GM12872 (cell line): ENCODE results near the gene ORC3.

Experiments
- CTCF ChIP-seq: IDR thresholded peaks from 3 replicates; pipeline ENCODE4 v1.5.1; 2011; ENCODE audit warnings: low read depth, mild to moderate bottlenecking, low read length, moderate library complexity; ENCODE audit not compliant: insufficient read depth

The ORC3 gene

GRCh38 chr6:87553159-87553765, 36.7 kb upstream of the ORC3 start:
- no peak for TF ChIP-seq CTCF

GRCh38 chr6:87555506-87555905, 34.4 kb upstream of the ORC3 start:
- no peak for TF ChIP-seq CTCF

GRCh38 chr6:87558446-87558845, 31.5 kb upstream of the ORC3 start:
- no peak for TF ChIP-seq CTCF

GRCh38 chr6:87561017-87561416, 28.9 kb upstream of the ORC3 start:
- no peak for TF ChIP-seq CTCF

GRCh38 chr6:87572021-87572420, 17.9 kb upstream of the ORC3 start:
- TF ChIP-seq CTCF = no peak

GRCh38 chr6:87572883-87573282, 17.1 kb upstream of the ORC3 start:
- no peak for TF ChIP-seq CTCF

- no peak for TF ChIP-seq CTCF
These were observed 16.5 kb upstream of the ORC3 start for GRCh38 chr6:87573307-87574024.
